ENCODE measurements around the gene POU4F1. TPM values are rescaled to one million over a fixed set of nuclear protein-coding genes. Genes with fewer than 3 reads are reported as not detected.

POU4F1 gene
- total and polyA plus RNA-seq, 2 experiments from 2014 or later = 0.03 to 0.05 TPM

- peak overlapping the region; percentile 74; the same call in 1 of the 2 replicates for H2AFZ ChIP-seq
- no peaks in the 10 kb centered on the region; the same call in 2 of the 3 replicates for H3K36me3 Mint-ChIP-seq (ENCODE audit: low read depth)
- no peaks in the 10 kb centered on the region for H3K36me3 ChIP-seq (ENCODE audit: insufficient read depth)
- ATAC-seq = no peak
- H3K27ac Mint-ChIP-seq = no peak overlapping the region
- H3K9me3 Mint-ChIP-seq = peaks cover 8% of the 10 kb centered on the region
- H3F3A ChIP-seq (replicated peaks; ENCODE audit: low read depth) = peaks cover 17% of the 10 kb centered on the region; the same call in 1 of the 2 replicates
- H3K9me2 ChIP-seq (ENCODE audit: insufficient read depth) = no peaks in the 10 kb centered on the region
- no peaks in the 10 kb centered on the region for H3K79me2 ChIP-seq (replicated peaks; ENCODE audit: insufficient read depth)
- peak overlapping the region; percentile 82 for H3K4me2 ChIP-seq
- H3K27ac ChIP-seq (ENCODE audit: low read depth) = no peak overlapping the region
- peak overlapping the region; percentile 79 for H3K4me3 Mint-ChIP-seq
- peaks cover 21% of the 10 kb centered on the region for H4K20me1 ChIP-seq (replicated peaks; ENCODE audit: insufficient read depth)
- H3K27me3 ChIP-seq (ENCODE audit: insufficient read depth) = peaks cover 97% of the 10 kb centered on the region
- TF ChIP-seq NANOG (IDR thresholded peaks at IDR 0.05; ENCODE audit: borderline replicate concordance) (no peak), CTCF (conservative IDR thresholded peaks at IDR 0.05; ENCODE audit: low read depth in 2 of 2) (no peak), REST (IDR thresholded peaks at IDR 0.05; ENCODE audit: unreplicated experiment) (no peak), ETS1 (IDR thresholded peaks at IDR 0.05) (no peak), EZH2 (IDR thresholded peaks at IDR 0.05; ENCODE audit: low read depth, unreplicated experiment) (no peak), CREB1 (CRISPR knock-in tag; IDR thresholded peaks at IDR 0.05; ENCODE audit: low read depth) (no peak), EZH2phosphoT487 (IDR thresholded peaks at IDR 0.05; ENCODE audit: unreplicated experiment) (no peak), JUNB (IDR thresholded peaks at IDR 0.05; ENCODE audit: unreplicated experiment) (no peak)
- H3K4me1 Mint-ChIP-seq = peaks cover 55% of the 10 kb centered on the region
- peak overlapping the region; percentile 62 for H3K4me3 ChIP-seq
- H3K4me1 ChIP-seq (ENCODE audit: insufficient read depth) = peaks cover 51% of the 10 kb centered on the region
- peaks cover 95% of the 10 kb centered on the region for H3K27me3 Mint-ChIP-seq (ENCODE audit: insufficient read depth, low read depth, poor library complexity)
- DNase-seq (ENCODE audit: low spot score) = no peak
Observed at GRCh38 chr13:78601874-78602560, 1.3 kb downstream of the POU4F1 start.
